Caco-2 (cell line): ENCODE data around the gene TADA2B. TPM values are rescaled to one million over a fixed set of nuclear protein-coding genes. Genes with fewer than 3 reads are reported as not detected.
A peak's percentile ranks its signal among the peaks of the same experiment; 100 is the strongest.

Source experiments
- BruUV-seq: library from RNA; stranded (reverse); fragments of 400-500 nt; replicated peaks from 2 replicates; lab custom pipeline; 2021; lab: Mats Ljungman, UMichigan
- CTCF ChIA-PET: fragments of 300-600 bp; sonication (Branson Sonifier 250); formaldehyde crosslinking; loops from one replicate; lab custom pipeline; 2022; ENCODE audit warnings: antibody characterized with exemption; lab: Charles Lee
- POLR2A ChIA-PET: fragments of 300-600 bp; sonication (Branson Sonifier 250); formaldehyde crosslinking; loops from one replicate; lab custom pipeline; 2022; ENCODE audit warnings: antibody characterized with exemption; lab: Charles Lee
- DNase-seq, 2 experiments: peaks; one replicate each; pipeline versions ENCODE4 v3.0.0 to v3.0.0-alpha.2; 2020 to 2022
- H3K27me3 ChIP-seq: replicated peaks from 2 replicates; pipeline ENCODE4 v1.6.0; 2011; ENCODE audit warnings: low read length; ENCODE audit not compliant: control insufficient read depth, insufficient read depth
- H3K36me3 ChIP-seq: 2 replicates; pipeline ENCODE4 v1.5.1; 2011; ENCODE audit warnings: low read length; ENCODE audit not compliant: control insufficient read depth, insufficient read depth
- H3K4me1 ChIP-seq: fragments of 250-450 bp; sonication (Bioruptor Pico); 2 replicates; pipeline ENCODE4 v1.5.1; 2020; ENCODE audit warnings: mild to moderate bottlenecking
- H3K4me3 ChIP-seq: 2 replicates; pipeline ENCODE4 v1.5.1; 2011; ENCODE audit warnings: low read depth, mild to moderate bottlenecking, control low read depth, low read length
- H3K9me3 ChIP-seq: fragments of 250-450 bp; sonication (Bioruptor Pico); 2 replicates; pipeline ENCODE4 v1.5.1; 2020; ENCODE audit warnings: mild to moderate bottlenecking, moderate library complexity
- H3K27ac Mint-ChIP-seq: one replicate; pipeline ENCODE4 v1.8.0; 2022; ENCODE audit warnings: mixed read lengths; ENCODE audit not compliant: unreplicated experiment
- H3K27me3 Mint-ChIP-seq: one replicate; pipeline ENCODE4 v1.8.0; 2022; ENCODE audit warnings: mixed read lengths; ENCODE audit not compliant: insufficient read depth, unreplicated experiment
- H3K36me3 Mint-ChIP-seq: one replicate; pipeline ENCODE4 v1.8.0; 2022; ENCODE audit warnings: mild to moderate bottlenecking, mixed read lengths; ENCODE audit not compliant: insufficient read depth, unreplicated experiment
- H3K4me1 Mint-ChIP-seq: one replicate; pipeline ENCODE4 v1.8.0; 2022; ENCODE audit warnings: low read depth, mixed read lengths; ENCODE audit not compliant: unreplicated experiment
- H3K4me3 Mint-ChIP-seq: one replicate; pipeline ENCODE4 v1.8.0; 2022; ENCODE audit warnings: mild to moderate bottlenecking, moderate library complexity, mixed read lengths; ENCODE audit not compliant: unreplicated experiment
- H3K9me3 Mint-ChIP-seq: one replicate; pipeline ENCODE4 v1.8.0; 2022; ENCODE audit warnings: mixed read lengths; ENCODE audit not compliant: unreplicated experiment
- intact Hi-C: fragments of 100-400 bp; cut with micrococcal nuclease; formaldehyde crosslinking; loops from one replicate; pipeline ENCODE4 v1.10.0; 2022; ENCODE audit not compliant: unreplicated experiment
- total RNA-seq: library from RNA; stranded (reverse); gene quantifications from 2 replicates; pipeline ENCODE4 v1.2.3, GENCODE V29; 2022
- TF ChIP-seq, protein P1 (sequence below), 2 experiments: fragments of 200-600 bp in 1 of 2; IDR thresholded peaks; 1 replicate in 1 of 2; 2 replicates in 1 of 2; pipeline versions ENCODE4 v1.5.1 to v1.8.0; 2011 to 2022; ENCODE audit warnings: antibody characterized with exemption in 1 of 2, control low read depth in 1 of 2, inconsistent platforms in 1 of 2, low read depth in 1 of 2, low read length in 1 of 2, mild to moderate bottlenecking in 1 of 2, moderate library complexity in 1 of 2; ENCODE audit not compliant: insufficient read depth in 1 of 2, severe bottlenecking in 1 of 2, unreplicated experiment in 1 of 2

TADA2B gene
- total RNA-seq, 1 experiment from 2014 or later, result 21.8 TPM

DNA sequence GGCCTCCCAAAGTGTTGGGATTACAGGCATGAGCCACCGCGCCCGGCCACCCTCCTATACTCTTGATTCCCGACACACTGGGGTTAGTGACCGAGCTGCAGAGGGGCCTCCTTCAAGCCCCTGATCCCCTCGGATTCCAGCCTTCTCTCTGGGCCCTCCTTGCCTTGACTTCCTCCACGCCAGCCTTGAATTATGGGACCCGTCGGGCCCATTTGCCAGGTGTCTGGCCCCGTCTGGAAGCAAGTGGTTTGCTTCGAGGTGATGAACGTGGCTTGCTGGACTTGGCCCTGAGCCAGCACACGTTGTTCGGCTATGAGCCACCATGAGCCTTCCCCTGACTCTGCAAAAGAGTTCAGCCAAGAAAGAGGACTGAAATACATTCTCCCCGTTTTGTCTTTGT, 62.1 kb downstream of the TADA2B start:
- Mint-ChIP-seq H3K27me3 (no peaks in the 10 kb centered on the region), H3K27ac (peak overlapping the region; percentile 76), H3K4me1 (peaks cover 5% of the 10 kb centered on the region), H3K9me3 (no peaks in the 10 kb centered on the region), H3K36me3 (peaks cover 6% of the 10 kb centered on the region), H3K4me3 (peak overlapping the region; percentile 33)
- Histone ChIP-seq H3K36me3 (no peaks in the 10 kb centered on the region), H3K9me3 (no peaks in the 10 kb centered on the region), H3K27me3 (no peaks in the 10 kb centered on the region), H3K4me3 (no peak overlapping the region), H3K4me1 (peaks cover 11% of the 10 kb centered on the region)
- intact Hi-C loops, result no loop called here
- CTCF ChIA-PET, result no interaction called here
- DNase-seq, result no peak
- TF ChIP-seq, protein P1, sequence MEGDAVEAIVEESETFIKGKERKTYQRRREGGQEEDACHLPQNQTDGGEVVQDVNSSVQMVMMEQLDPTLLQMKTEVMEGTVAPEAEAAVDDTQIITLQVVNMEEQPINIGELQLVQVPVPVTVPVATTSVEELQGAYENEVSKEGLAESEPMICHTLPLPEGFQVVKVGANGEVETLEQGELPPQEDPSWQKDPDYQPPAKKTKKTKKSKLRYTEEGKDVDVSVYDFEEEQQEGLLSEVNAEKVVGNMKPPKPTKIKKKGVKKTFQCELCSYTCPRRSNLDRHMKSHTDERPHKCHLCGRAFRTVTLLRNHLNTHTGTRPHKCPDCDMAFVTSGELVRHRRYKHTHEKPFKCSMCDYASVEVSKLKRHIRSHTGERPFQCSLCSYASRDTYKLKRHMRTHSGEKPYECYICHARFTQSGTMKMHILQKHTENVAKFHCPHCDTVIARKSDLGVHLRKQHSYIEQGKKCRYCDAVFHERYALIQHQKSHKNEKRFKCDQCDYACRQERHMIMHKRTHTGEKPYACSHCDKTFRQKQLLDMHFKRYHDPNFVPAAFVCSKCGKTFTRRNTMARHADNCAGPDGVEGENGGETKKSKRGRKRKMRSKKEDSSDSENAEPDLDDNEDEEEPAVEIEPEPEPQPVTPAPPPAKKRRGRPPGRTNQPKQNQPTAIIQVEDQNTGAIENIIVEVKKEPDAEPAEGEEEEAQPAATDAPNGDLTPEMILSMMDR (IDR thresholded peaks at IDR 0.05; ENCODE audit: insufficient read depth in 1 of 2, low read depth in 1 of 2, low read length in 1 of 2, severe bottlenecking in 1 of 2, unreplicated experiment in 1 of 2), result no peak
- no TSS peak for BruUV-seq
- POLR2A ChIA-PET, result no interaction called here

DNA sequence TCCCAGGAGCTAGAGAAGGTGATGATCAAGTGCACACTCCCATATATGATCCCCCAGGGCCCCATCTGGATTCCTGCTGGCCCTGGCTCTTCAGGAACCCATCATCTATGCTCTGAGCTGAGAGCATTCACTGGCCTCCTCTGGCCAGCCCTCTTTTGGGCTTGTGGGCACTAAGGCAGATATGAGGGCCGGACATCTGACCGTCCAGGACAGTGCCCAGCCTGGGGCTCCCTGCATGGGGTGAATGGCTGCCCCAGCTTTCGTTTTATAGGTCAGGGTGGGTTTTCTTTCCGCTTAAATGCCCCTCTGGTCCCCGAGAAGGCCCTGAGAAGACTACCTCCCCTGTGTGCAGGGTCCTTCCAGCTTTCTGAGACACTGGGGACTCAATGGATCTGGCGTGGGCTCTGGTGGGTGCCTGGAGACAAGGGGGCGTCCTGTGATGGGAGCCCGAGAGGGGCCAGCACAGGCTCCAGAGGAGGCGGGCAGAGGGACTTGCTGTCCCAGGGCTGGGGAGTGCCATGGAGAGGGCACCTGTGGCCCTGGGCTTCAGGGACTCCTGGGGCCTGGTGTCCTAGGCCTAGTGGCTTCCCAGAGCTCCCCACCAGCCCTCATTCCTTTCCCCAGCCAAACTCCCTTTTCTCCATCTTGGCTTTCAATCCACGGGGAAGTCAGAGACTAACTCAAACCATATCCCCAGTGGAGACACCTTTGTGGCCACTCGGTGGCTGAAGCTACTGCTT, 64.2 kb downstream of the TADA2B start:
- TF ChIP-seq, protein P1 (IDR thresholded peaks at IDR 0.05; ENCODE audit: insufficient read depth in 1 of 2, low read depth in 1 of 2, low read length in 1 of 2, severe bottlenecking in 1 of 2, unreplicated experiment in 1 of 2), result no peak
- POLR2A ChIA-PET, result no interaction called here
- CTCF ChIA-PET, result no interaction called here
- no peaks in the 10 kb centered on the region for H3K9me3 Mint-ChIP-seq
- BruUV-seq, result no TSS peak
- Histone ChIP-seq H3K36me3 (no peaks in the 10 kb centered on the region), H3K27me3 (no peaks in the 10 kb centered on the region), H3K4me1 (peaks cover 11% of the 10 kb centered on the region), H3K9me3 (no peaks in the 10 kb centered on the region), H3K4me3 (no peak overlapping the region)
- H3K36me3 Mint-ChIP-seq, result peaks cover 6% of the 10 kb centered on the region
- H3K27ac Mint-ChIP-seq, result no peak overlapping the region
- no peak overlapping the region for H3K4me3 Mint-ChIP-seq
- H3K4me1 Mint-ChIP-seq, result peaks cover 5% of the 10 kb centered on the region
- H3K27me3 Mint-ChIP-seq, result no peaks in the 10 kb centered on the region
- DNase-seq, result no peak
- intact Hi-C loops, result no loop called here

Other genes with a start within 250 kb of the TADA2B start
- 54.0 and 57.6 TPM in 2 replicates for gene TBC1D14, start 133.5 kb upstream of the TADA2B start, total RNA-seq
- gene GRPEL1, start 24.7 kb downstream of the TADA2B start, total RNA-seq, result 47.3 and 51.7 TPM in 2 replicates
- 1.6 and 2.1 TPM in 2 replicates for gene SORCS2, start 149.2 kb downstream of the TADA2B start, total RNA-seq